Psoas muscle (tissue), 8 donors: ENCODE data around the gene ITPK1. TPM values are rescaled to one million over a fixed set of nuclear protein-coding genes. Genes with fewer than 3 reads are reported as not detected.

Source experiments
- ATAC-seq, 4 donors: fragments of 200-7000 bp; cut with Tn5 transposase; one replicate each; pipeline ENCODE4 v1.9.1; 2020; ENCODE audit warnings: moderate library complexity in 3 of 4, mild to moderate bottlenecking in 2 of 4
- DNase-seq, 2 donors: peaks; one replicate each; pipeline ENCODE4 v3.0.0-alpha.2; 2020
- H3K27ac ChIP-seq: fragments of 200-600 bp; one replicate; pipeline ENCODE4 v1.8.0; 2022
- H3K27me3 ChIP-seq, 3 donors: fragments of 200-600 bp in 1 of 3; one replicate each; pipeline versions ENCODE4 v1.6.1 to v1.8.0; 2013 to 2022; ENCODE audit warnings: low read length in 2 of 3, mild to moderate bottlenecking in 2 of 3, moderate library complexity in 1 of 3; ENCODE audit not compliant: insufficient read depth in 3 of 3
- H3K36me3 ChIP-seq, 2 donors: fragments of 200-600 bp in 1 of 2; one replicate each; pipeline versions ENCODE4 v1.6.1 to v1.8.0; 2013 to 2022; ENCODE audit warnings: low read depth in 1 of 2, mild to moderate bottlenecking in 1 of 2, moderate library complexity in 1 of 2; ENCODE audit not compliant: insufficient read depth in 1 of 2
- H3K4me1 ChIP-seq: fragments of 200-600 bp; one replicate; pipeline ENCODE4 v1.8.0; 2022
- H3K4me3 ChIP-seq: fragments of 200-600 bp; one replicate; pipeline ENCODE4 v1.8.0; 2022; ENCODE audit warnings: mild to moderate bottlenecking
- H3K9me3 ChIP-seq: fragments of 200-600 bp; one replicate; pipeline ENCODE4 v1.8.0; 2022
- WGBS, 3 donors: extraction: QIAGEN DNeasy Blood & Tissue Kit; methylation state at CpG; one replicate each; pipeline versions ENCODE4 v1.1.6 to v1.1.7; 2013; 5-methylcytosine and 5-hydroxymethylcytosine counted together
- intact Hi-C, 2 donors: fragments of 100-400 bp; cut with DNase I; formaldehyde crosslinking; loops; one replicate each; pipeline versions ENCODE4 v1.11.0 to v1.14.2; 2022
- polyA plus RNA-seq, 3 donors: library from polyadenylated mRNA; stranded (reverse); fragments of 200-250 nt; gene quantifications; one replicate each; pipeline ENCODE4 v1.2.3, GENCODE V29; 2013
- total RNA-seq, 4 donors: library from RNA; stranded (reverse); fragmentation: NEBNext Ultra II Directional in 2 of 4; extraction: Animal tissue kit (Norgen Biotek cat#: 25700) in 2 of 4; gene quantifications; one replicate each; pipeline versions ENCODE4 v1.2.1 to v1.2.4, GENCODE V29; 2021 to 2023
- TF ChIP-seq, protein P1 (sequence below): fragments of 200-600 bp; IDR thresholded peaks from one replicate; pipeline ENCODE4 v1.8.0; 2022; ENCODE audit warnings: antibody characterized with exemption
- donor health status: healthy with polysubstance abuse.
- donor health status: DM: no; HTN: no; CAD: no; lungs with moderate emphysema.
- donor health status: Bipolar disorder and iron deficiency.
- donor health status: healthy.
- donor health status: DM: yes; HTN: yes; CAD: no.
- donor health status: DM: no; HTN: no; CAD: no.
- donor health status: DM: no; HTN: no; CAD: no.
- donor health status: DM: yes; HTN: yes; CAD: no.

ITPK1 gene
- total and polyA plus RNA-seq, 7 donors: 30.0 to 61.1 (median 42.7) TPM

- TF ChIP-seq, protein P1, sequence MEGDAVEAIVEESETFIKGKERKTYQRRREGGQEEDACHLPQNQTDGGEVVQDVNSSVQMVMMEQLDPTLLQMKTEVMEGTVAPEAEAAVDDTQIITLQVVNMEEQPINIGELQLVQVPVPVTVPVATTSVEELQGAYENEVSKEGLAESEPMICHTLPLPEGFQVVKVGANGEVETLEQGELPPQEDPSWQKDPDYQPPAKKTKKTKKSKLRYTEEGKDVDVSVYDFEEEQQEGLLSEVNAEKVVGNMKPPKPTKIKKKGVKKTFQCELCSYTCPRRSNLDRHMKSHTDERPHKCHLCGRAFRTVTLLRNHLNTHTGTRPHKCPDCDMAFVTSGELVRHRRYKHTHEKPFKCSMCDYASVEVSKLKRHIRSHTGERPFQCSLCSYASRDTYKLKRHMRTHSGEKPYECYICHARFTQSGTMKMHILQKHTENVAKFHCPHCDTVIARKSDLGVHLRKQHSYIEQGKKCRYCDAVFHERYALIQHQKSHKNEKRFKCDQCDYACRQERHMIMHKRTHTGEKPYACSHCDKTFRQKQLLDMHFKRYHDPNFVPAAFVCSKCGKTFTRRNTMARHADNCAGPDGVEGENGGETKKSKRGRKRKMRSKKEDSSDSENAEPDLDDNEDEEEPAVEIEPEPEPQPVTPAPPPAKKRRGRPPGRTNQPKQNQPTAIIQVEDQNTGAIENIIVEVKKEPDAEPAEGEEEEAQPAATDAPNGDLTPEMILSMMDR: no peak
- no peak for DNase-seq
- WGBS, 3 donors: 76 to 81% (median 78%) methylated on average over 20 of the region's 20 CpGs
- intact Hi-C loops: no loop called here
- Histone ChIP-seq H3K4me1 (no peaks in the 10 kb centered on the region), H3K9me3 (no peaks in the 10 kb centered on the region), H3K4me3 (no peak overlapping the region), H3K36me3 (no peaks in the 10 kb centered on the region), H3K27me3 (no peaks in the 10 kb centered on the region), H3K27ac (no peak overlapping the region)
- no peak for ATAC-seq
Measured at GRCh38 chr14:92929689-92930608, 185.8 kb downstream of the ITPK1 start.

DNA sequence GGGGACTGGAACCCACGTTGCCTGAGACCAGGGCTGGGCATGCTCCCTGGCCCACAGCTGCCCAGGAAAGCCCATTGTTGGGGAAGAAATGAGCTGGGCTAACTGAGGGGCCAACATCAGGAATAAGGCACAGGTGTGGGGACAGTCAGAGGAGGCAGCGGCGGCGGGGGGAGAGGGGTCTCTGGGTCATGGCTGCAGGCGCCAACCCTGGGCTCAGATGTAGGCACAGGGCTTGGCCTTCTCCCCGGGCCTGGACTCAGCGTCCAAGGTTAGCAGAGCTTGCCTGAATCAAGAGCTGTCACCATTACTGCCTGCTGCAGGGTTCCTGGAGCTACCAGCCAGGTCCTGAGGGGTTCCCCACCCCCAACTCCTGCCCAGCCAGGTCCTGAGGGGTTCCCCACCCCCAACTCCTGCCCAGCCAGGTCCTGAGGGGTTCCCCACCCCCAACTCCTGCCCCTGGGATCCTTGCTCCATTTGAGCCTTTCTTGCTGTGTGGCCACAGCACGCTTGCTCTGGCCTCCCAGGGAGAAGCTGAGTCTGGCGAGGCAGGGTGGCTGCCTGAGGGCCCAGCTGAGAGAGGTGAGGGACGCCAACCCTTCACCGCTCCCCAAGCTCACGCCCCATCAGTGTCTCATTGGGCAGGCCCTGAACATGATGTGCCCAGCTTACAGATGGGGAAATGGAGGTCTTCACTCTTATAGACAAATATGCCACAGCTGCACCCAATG is 186.6 kb downstream of the ITPK1 start:
- WGBS, 3 donors: 76 to 79% (median 76%) methylated on average over 11 to 12 of the region's 12 CpGs

DNA sequence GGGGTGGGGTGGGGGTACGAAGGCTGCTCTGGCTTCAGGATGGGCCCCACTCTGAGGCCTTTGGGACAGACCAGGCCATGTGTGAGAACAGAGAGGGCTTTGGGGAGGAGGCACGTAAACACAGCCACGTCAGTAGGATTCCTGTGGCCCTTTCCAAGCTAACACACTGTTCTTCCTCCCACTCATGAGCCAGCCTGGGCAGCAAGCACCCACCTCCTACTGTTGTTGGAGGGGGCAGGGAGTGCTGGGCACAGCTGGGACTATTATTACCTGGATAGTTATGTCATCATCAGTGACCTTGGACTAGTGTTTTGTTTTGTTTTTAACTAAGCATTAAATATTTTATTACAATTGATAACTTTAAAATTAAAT is 187.5 kb downstream of the ITPK1 start:
- H3K4me3 ChIP-seq: no peak overlapping the region
- H3K27me3 ChIP-seq: peaks cover 0 to 6% (median under 1%) of the 10 kb centered on the region in 3 donors
- no peaks in the 10 kb centered on the region for H3K4me1 ChIP-seq
- no peaks in the 10 kb centered on the region for H3K9me3 ChIP-seq
- TF ChIP-seq, protein P1: no peak
- H3K36me3 ChIP-seq: no peaks in the 10 kb centered on the region
- WGBS, 3 donors: 57 to 71% (median 60%) methylated on average over 3 of the region's 3 CpGs
- DNase-seq (no peak), ATAC-seq (no peak)
- H3K27ac ChIP-seq: no peak overlapping the region
- intact Hi-C loops: no loop called here

More for the DNA sequence above, 186.6 kb downstream of the ITPK1 start:
- intact Hi-C loops: no loop called here
- TF ChIP-seq, protein P1: no peak
- Histone ChIP-seq H3K4me1 (no peaks in the 10 kb centered on the region), H3K27ac (no peak overlapping the region), H3K36me3 (no peaks in the 10 kb centered on the region), H3K9me3 (no peaks in the 10 kb centered on the region), H3K27me3 (no peaks in the 10 kb centered on the region), H3K4me3 (no peak overlapping the region)
- ATAC-seq (no peak), DNase-seq (no peak)

- WGBS, 3 donors: 47 to 54% (median 52%) methylated on average over 14 of the region's 14 CpGs
- Histone ChIP-seq H3K36me3 (no peaks in the 10 kb centered on the region), H3K27me3 (peaks cover 0 to 7% (median 6%) of the 10 kb centered on the region in 3 donors), H3K9me3 (no peaks in the 10 kb centered on the region), H3K27ac (no peak overlapping the region), H3K4me1 (no peaks in the 10 kb centered on the region), H3K4me3 (no peak overlapping the region)
- ATAC-seq (no peak), DNase-seq (no peak)
- TF ChIP-seq, protein P1: no peak
- intact Hi-C loops: no loop called here
Measured at GRCh38 chr14:92927349-92928257, 188.1 kb downstream of the ITPK1 start.
